IPS DF 6.9 (cell line): Measurements from ENCODE around the gene MYOD1.

Source experiments
- DNase-seq: peaks from one replicate; pipeline ENCODE4 v3.0.0-alpha.2; 2013; ENCODE audit warnings: low read depth, low spot score
- H3K27ac ChIP-seq: one replicate; pipeline ENCODE4 v1.5.1; 2013; ENCODE audit warnings: low read length, control low read depth
- H3K27me3 ChIP-seq: 2 replicates; pipeline ENCODE4 v1.6.1; 2013; ENCODE audit warnings: mild to moderate bottlenecking, low read length; ENCODE audit not compliant: control insufficient read depth, insufficient read depth
- H3K36me3 ChIP-seq: 2 replicates; pipeline ENCODE4 v1.6.1; 2013; ENCODE audit warnings: low read length; ENCODE audit not compliant: control insufficient read depth, insufficient read depth
- H3K4me1 ChIP-seq: 2 replicates; pipeline ENCODE4 v1.6.1; 2013; ENCODE audit warnings: low read length; ENCODE audit not compliant: control insufficient read depth, insufficient read depth
- H3K4me3 ChIP-seq: 2 replicates; pipeline ENCODE4 v1.5.1; 2013; ENCODE audit warnings: mild to moderate bottlenecking, low read length
- H3K9me3 ChIP-seq: 2 replicates; pipeline ENCODE4 v1.6.1; 2013; ENCODE audit warnings: low read length, inconsistent platforms; ENCODE audit not compliant: control insufficient read depth, insufficient read depth
- WGBS: extraction: QIAGEN DNeasy Blood & Tissue Kit; methylation state at CpG from one replicate; pipeline ENCODE4 v1.1.7; 2013; ENCODE audit warnings: mixed read lengths, missing lambda C conversion rate; ENCODE audit not compliant: insufficient read length, insufficient coverage; 5-methylcytosine and 5-hydroxymethylcytosine counted together

Gene MYOD1

DNA sequence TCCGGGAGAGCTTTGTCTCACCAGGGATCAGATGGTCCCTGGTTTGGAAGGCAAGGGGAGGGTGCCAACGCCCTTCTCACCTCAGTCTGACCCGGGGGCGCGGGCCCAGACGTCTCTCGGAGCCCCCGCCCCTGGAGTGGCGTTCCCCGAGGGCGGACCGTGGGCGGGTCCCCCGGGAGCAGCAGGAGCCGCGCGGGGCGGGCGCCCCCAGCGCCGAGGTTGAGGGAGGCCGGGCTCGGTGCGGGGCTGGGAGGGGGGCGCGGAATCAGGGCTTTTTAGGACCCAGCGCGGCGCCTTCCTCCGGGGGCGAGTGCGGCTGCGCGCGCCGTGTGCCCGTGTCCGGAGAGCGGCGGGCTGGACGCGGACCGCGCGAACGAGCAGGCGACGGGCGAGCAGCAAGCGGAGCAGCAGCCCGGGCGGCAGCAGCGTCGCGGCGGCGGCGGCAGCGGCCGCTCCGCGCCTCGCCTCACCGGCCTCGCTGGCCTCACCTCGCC is 15.1 kb downstream of the MYOD1 start, which contains the start of gene KCNC1:
TSS of gene KCNC1 (plus strand) at position 364 of the 494 bp plus-strand sequence. CDS start 1,222 bp downstream, outside the sequence.
- WGBS, result no CpG with 5 or more reads among the region's 66 CpGs
- H3K27ac ChIP-seq, result no peak within 1 kb of the TSS
- no peak for DNase-seq
- H3K27me3 ChIP-seq, result peaks cover 36% of the 10 kb centered on the region
- no peaks in the 10 kb centered on the region for H3K36me3 ChIP-seq
- no peaks in the 10 kb centered on the region for H3K9me3 ChIP-seq
- peak within 1 kb of the TSS; percentile 40; the same call in 1 of the 2 replicates for H3K4me3 ChIP-seq
- H3K4me1 ChIP-seq, result peaks cover 6% of the 10 kb centered on the region

- peaks cover 33% of the 10 kb centered on the region for H3K27me3 ChIP-seq
Observed at GRCh38 chr11:17734986-17735817, 15.8 kb downstream of the MYOD1 start.

GRCh38 chr11:17735818-17736578 is 16.6 kb downstream of the MYOD1 start:
- H3K27me3 ChIP-seq, result peaks cover 33% of the 10 kb centered on the region
- no CpG with 5 or more reads among the region's 102 CpGs for WGBS
- peak overlapping the region; percentile 24 for H3K4me3 ChIP-seq
- H3K36me3 ChIP-seq, result no peaks in the 10 kb centered on the region
- DNase-seq, result no peak
- no peaks in the 10 kb centered on the region for H3K9me3 ChIP-seq
- peaks cover 6% of the 10 kb centered on the region for H3K4me1 ChIP-seq
- no peak overlapping the region for H3K27ac ChIP-seq

More at GRCh38 chr11:17734986-17735817, 15.8 kb downstream of the MYOD1 start:
- no CpG with 5 or more reads among the region's 73 CpGs for WGBS
- Histone ChIP-seq H3K4me3 (peak overlapping the region; percentile 40; the same call in 1 of the 2 replicates), H3K27ac (no peak overlapping the region), H3K4me1 (peaks cover 6% of the 10 kb centered on the region), H3K9me3 (no peaks in the 10 kb centered on the region), H3K36me3 (no peaks in the 10 kb centered on the region)
- DNase-seq, result no peak

GRCh38 chr11:17736579-17736893 is 17.2 kb downstream of the MYOD1 start:
- H3K9me3 ChIP-seq, result no peaks in the 10 kb centered on the region
- no CpG with 5 or more reads among the region's 12 CpGs for WGBS
- H3K27me3 ChIP-seq, result peaks cover 33% of the 10 kb centered on the region
- peaks cover 6% of the 10 kb centered on the region for H3K4me1 ChIP-seq
- H3K27ac ChIP-seq, result no peak overlapping the region
- DNase-seq, result no peak
- no peak overlapping the region for H3K4me3 ChIP-seq
- H3K36me3 ChIP-seq, result no peaks in the 10 kb centered on the region

DNA sequence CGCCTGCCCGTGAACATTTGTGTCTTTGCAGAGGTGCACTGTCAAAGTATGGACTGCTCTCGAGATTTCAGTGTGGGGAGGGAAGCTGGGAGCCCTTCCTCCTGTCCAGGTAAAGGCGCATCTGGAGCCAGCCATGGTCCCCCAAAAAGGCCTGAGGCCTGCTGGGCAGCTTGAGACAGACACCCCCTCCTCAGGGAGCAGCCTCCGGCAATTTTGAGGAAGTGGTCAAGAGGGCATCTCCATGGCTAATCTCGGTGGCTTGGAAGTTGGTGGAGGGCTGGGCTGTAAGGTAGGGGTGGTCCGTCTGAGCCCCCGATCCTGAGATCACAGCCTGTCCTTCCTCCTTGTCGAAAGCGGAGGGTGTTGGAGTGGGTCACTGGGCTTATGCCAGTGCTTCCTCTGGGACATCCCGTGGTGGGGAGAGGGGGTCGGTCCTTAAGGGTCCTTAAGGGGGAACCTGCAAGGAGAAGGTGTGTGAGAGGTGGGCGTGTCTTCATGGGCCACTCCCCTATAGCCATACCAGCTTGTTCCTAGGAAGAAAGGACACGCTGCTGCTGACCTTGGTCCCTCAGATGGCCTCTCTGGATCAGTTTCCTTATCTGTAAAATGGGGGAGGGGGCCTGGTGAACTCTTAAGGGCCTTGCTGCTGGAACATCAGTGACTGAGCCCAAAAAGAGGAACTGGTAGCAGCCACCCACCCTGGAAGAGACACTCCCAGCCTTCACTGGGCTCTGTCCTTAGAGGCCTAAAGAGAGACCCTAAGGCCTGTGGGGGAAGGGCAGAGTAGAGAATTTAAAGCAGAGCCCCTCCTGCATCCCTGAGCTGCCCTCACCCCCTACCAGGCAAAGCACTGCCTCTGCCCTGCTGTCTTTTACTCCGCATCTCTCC is 17.8 kb downstream of the MYOD1 start:
- DNase-seq, result no peak
- no peak overlapping the region for H3K27ac ChIP-seq
- H3K4me3 ChIP-seq, result no peak overlapping the region
- H3K27me3 ChIP-seq, result peaks cover 33% of the 10 kb centered on the region
- H3K36me3 ChIP-seq, result no peaks in the 10 kb centered on the region
- no peaks in the 10 kb centered on the region for H3K9me3 ChIP-seq
- H3K4me1 ChIP-seq, result peaks cover 6% of the 10 kb centered on the region
- WGBS, result no CpG with 5 or more reads among the region's 15 CpGs

- no peak for DNase-seq
- WGBS, result no CpG with 5 or more reads among the region's 10 CpGs
Observed at GRCh38 chr11:17738151-17738973, 19.0 kb downstream of the MYOD1 start.

GRCh38 chr11:17739945-17740338 is 20.6 kb downstream of the MYOD1 start:
- Histone ChIP-seq H3K9me3 (no peaks in the 10 kb centered on the region), H3K36me3 (no peaks in the 10 kb centered on the region), H3K27me3 (peaks cover 20% of the 10 kb centered on the region), H3K4me3 (no peak overlapping the region), H3K27ac (no peak overlapping the region), H3K4me1 (peaks cover 6% of the 10 kb centered on the region)
- WGBS, result no CpG with 5 or more reads among the region's 6 CpGs
- no peak for DNase-seq

More at GRCh38 chr11:17738151-17738973, 19.0 kb downstream of the MYOD1 start:
- Histone ChIP-seq H3K27ac (no peak overlapping the region), H3K4me1 (peaks cover 6% of the 10 kb centered on the region), H3K27me3 (peaks cover 30% of the 10 kb centered on the region), H3K4me3 (no peak overlapping the region), H3K9me3 (no peaks in the 10 kb centered on the region), H3K36me3 (no peaks in the 10 kb centered on the region)

GRCh38 chr11:17740649-17741235 is 21.4 kb downstream of the MYOD1 start:
- peaks cover 18% of the 10 kb centered on the region for H3K27me3 ChIP-seq
- no peaks in the 10 kb centered on the region for H3K36me3 ChIP-seq
- no peak for DNase-seq
- H3K27ac ChIP-seq, result no peak overlapping the region
- H3K9me3 ChIP-seq, result no peaks in the 10 kb centered on the region
- WGBS, result no CpG with 5 or more reads among the region's 7 CpGs
- peaks cover 6% of the 10 kb centered on the region for H3K4me1 ChIP-seq
- H3K4me3 ChIP-seq, result no peak overlapping the region

DNA sequence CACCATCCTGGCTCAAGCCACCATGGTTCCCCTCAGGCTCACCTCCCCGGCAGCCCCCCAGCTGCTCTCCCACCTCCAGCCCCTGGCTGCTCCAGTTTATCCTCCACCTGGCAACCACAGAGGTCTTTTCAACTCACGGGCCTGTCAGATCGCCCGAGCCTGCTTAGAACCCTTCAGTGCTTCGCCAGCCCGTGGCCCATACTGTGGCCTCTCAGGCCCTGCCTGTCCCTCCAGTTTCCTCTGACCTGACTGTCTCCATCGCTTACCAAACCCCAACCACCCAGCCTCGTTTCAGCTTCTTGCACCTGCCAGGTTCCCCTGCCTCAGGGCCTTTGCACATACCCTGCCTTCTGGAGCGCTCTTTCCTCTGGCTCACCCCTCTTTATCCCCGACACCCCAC is 22.1 kb downstream of the MYOD1 start:
- Histone ChIP-seq H3K27ac (no peak overlapping the region), H3K27me3 (peaks cover 11% of the 10 kb centered on the region), H3K4me3 (no peak overlapping the region), H3K4me1 (peaks cover 1% of the 10 kb centered on the region; the same call in 1 of the 2 replicates), H3K36me3 (no peaks in the 10 kb centered on the region), H3K9me3 (no peaks in the 10 kb centered on the region)
- WGBS, result no CpG with 5 or more reads among the region's 10 CpGs
- no peak for DNase-seq
